C4-2B (cell line): ENCODE results near the gene CD58.

Experiments used
- CTCF ChIP-seq: fragments of 450-650 bp; conservative IDR thresholded peaks from 2 replicates; pipeline ENCODE4 v1.5.1; 2017; ENCODE audit warnings: mild to moderate bottlenecking
- ZFX ChIP-seq: fragments of 450-650 bp; IDR thresholded peaks from 2 replicates; pipeline ENCODE4 v1.6.1; 2017

- TF ChIP-seq CTCF (no peak), ZFX (no peak)
Measured at GRCh38 chr1:116573431-116574095, 2.7 kb upstream of the CD58 start.
